ENCODE results near the gene GRHL3. TPM values are rescaled to one million over a fixed set of nuclear protein-coding genes. Genes with fewer than 3 reads are reported as not detected.

Gene GRHL3
- total RNA-seq, 4 donors from 2014 or later, result 93.6 to 154 (median 129) TPM

GRCh38 chr1:24340770-24341169 is 21.6 kb downstream of the GRHL3 start:
- Histone ChIP-seq H3K27ac (no peak overlapping the region), H3K36me3 (no peaks in the 10 kb centered on the region), H3K9me3 (no peaks in the 10 kb centered on the region), H3K4me3 (no peak overlapping the region), H3K4me1 (no peaks in the 10 kb centered on the region), H3K27me3 (no peaks in the 10 kb centered on the region)
- 80% methylated on average over 7 of the region's 8 CpGs for WGBS
- no peak for TF ChIP-seq POLR2A (IDR thresholded peaks at IDR 0.05)
- no peak for TF ChIP-seq CTCF (IDR thresholded peaks at IDR 0.05)
- no peak for TF ChIP-seq EP300 (IDR thresholded peaks at IDR 0.05)
- TF ChIP-seq POLR2AphosphoS5 (IDR thresholded peaks at IDR 0.05), result no peak
- no peak for DNase-seq (ENCODE audit: low spot score in 2 of 2)

GRCh38 chr1:24341260-24341659 is 22.1 kb downstream of the GRHL3 start:
- no peak for TF ChIP-seq POLR2AphosphoS5 (IDR thresholded peaks at IDR 0.05)
- TF ChIP-seq POLR2A (IDR thresholded peaks at IDR 0.05), result no peak
- no peak for TF ChIP-seq EP300 (IDR thresholded peaks at IDR 0.05)
- no peak for TF ChIP-seq CTCF (IDR thresholded peaks at IDR 0.05)
- no peak for DNase-seq (ENCODE audit: low spot score in 2 of 2)
- 83% methylated on average over 8 of the region's 8 CpGs for WGBS

GRCh38 chr1:24343412-24344089 is 24.4 kb downstream of the GRHL3 start:
- Histone ChIP-seq H3K4me3 (no peak overlapping the region), H3K36me3 (no peaks in the 10 kb centered on the region), H3K27ac (no peak overlapping the region), H3K27me3 (no peaks in the 10 kb centered on the region), H3K4me1 (no peaks in the 10 kb centered on the region), H3K9me3 (no peaks in the 10 kb centered on the region)
- no peak for TF ChIP-seq POLR2AphosphoS5 (IDR thresholded peaks at IDR 0.05)
- TF ChIP-seq POLR2A (IDR thresholded peaks at IDR 0.05), result no peak
- no peak for TF ChIP-seq EP300 (IDR thresholded peaks at IDR 0.05)
- TF ChIP-seq CTCF (IDR thresholded peaks at IDR 0.05), result no peak
- 81% methylated on average over 13 of the region's 13 CpGs for WGBS
- DNase-seq (ENCODE audit: low spot score in 2 of 2), result no peak

More at GRCh38 chr1:24341260-24341659, 22.1 kb downstream of the GRHL3 start:
- H3K27me3 ChIP-seq, result no peaks in the 10 kb centered on the region
- no peak overlapping the region for H3K4me3 ChIP-seq
- no peaks in the 10 kb centered on the region for H3K4me1 ChIP-seq
- no peaks in the 10 kb centered on the region for H3K9me3 ChIP-seq
- no peak overlapping the region for H3K27ac ChIP-seq
- no peaks in the 10 kb centered on the region for H3K36me3 ChIP-seq

- TF ChIP-seq EP300 (IDR thresholded peaks at IDR 0.05) (no peak), CTCF (IDR thresholded peaks at IDR 0.05) (no peak), POLR2AphosphoS5 (IDR thresholded peaks at IDR 0.05) (no peak)
- H3K4me1 ChIP-seq, result no peaks in the 10 kb centered on the region
- H3K36me3 ChIP-seq, result peaks cover 3% of the 10 kb centered on the region
- DNase-seq (ENCODE audit: low spot score in 2 of 2), result no peak
- H3K27me3 ChIP-seq, result no peaks in the 10 kb centered on the region
- WGBS, result 86% methylated on average over 8 of the region's 8 CpGs
- H3K4me3 ChIP-seq, result no peak overlapping the region
- no peaks in the 10 kb centered on the region for H3K9me3 ChIP-seq
- H3K27ac ChIP-seq, result no peak overlapping the region
These were observed 25.1 kb downstream of the GRHL3 start for GRCh38 chr1:24344090-24344742.

- Histone ChIP-seq H3K9me3 (no peaks in the 10 kb centered on the region), H3K27ac (no peak overlapping the region), H3K27me3 (no peaks in the 10 kb centered on the region), H3K4me3 (no peak overlapping the region), H3K4me1 (no peaks in the 10 kb centered on the region), H3K36me3 (peaks cover 6% of the 10 kb centered on the region)
- DNase-seq (ENCODE audit: low spot score in 2 of 2), result no peak
- TF ChIP-seq EP300 (IDR thresholded peaks at IDR 0.05) (no peak), POLR2A (IDR thresholded peaks at IDR 0.05) (no peak), POLR2AphosphoS5 (IDR thresholded peaks at IDR 0.05) (no peak), CTCF (IDR thresholded peaks at IDR 0.05) (no peak)
- 67% methylated on average over 5 of the region's 5 CpGs for WGBS
These were observed 26.2 kb downstream of the GRHL3 start for GRCh38 chr1:24345334-24345733.

All from suprapubic skin (tissue), 4 donors.